ENCODE measurements around the gene PJVK. TPM values are rescaled to one million over a fixed set of nuclear protein-coding genes. Genes with fewer than 3 reads are reported as not detected.

Gene PJVK, protein sequence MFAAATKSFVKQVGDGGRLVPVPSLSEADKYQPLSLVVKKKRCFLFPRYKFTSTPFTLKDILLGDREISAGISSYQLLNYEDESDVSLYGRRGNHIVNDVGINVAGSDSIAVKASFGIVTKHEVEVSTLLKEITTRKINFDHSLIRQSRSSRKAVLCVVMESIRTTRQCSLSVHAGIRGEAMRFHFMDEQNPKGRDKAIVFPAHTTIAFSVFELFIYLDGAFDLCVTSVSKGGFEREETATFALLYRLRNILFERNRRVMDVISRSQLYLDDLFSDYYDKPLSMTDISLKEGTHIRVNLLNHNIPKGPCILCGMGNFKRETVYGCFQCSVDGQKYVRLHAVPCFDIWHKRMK
- 2.6 TPM for total RNA-seq (2021; ENCODE audit: unreplicated experiment)
- polyA plus RNA-seq (2012): 0.90 and 1.4 TPM in 2 replicates
- Bru-seq, nascent RNA: percentile 64 among the genes with signal in this experiment
- BruChase-seq, experiment 1, labeled RNA remaining after a 6-hour chase: percentile 67 among the genes with signal in this experiment
- percentile 62 among the genes with signal in this experiment for BruChase-seq, experiment 2, labeled RNA remaining after a 2-hour chase
- long read RNA-seq, partial matches to known transcripts: 0 of 1 reads
- long read RNA-seq, other reads (novel, unspliced or antisense): 1 of 1 reads

DNA sequence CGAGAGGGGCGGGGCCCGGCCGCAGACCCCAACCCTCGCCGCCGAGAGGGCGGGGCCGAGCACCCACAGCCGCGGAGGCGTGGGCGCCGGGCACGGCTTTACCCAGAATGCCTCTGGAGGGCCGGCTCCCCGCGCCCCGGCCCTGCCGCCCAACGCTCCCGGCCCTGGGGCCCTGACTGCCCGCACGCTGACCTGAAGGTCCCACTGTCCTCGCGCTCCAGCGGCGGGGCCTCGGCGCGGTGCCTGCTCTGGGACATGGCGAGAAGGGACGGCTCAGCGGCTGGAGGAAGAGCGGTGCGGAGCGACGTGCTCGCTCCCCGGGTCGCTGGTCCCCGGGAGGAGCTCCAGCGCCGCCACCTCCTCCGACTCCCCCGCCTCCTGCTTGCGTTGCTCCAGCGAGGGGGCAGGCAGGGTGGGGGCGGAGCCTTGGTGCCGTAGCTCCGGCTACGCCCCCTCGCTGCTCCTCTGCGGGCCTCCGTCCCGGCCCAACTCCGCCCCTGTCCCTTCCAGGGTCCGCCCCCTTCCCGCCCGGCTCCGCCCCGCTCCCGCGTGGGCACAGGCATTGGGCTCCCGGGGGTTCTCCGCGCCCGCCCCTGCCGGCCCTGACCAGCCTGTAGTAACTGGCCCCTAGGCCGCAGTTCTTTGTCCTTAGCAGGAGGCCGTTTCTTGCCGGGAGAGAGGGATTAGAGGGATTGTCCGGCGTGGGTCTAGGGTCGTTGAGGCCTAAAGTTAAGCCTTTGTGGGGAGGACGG, at the start of gene PJVK, which contains the start of gene PRKRA:
PJVK (plus strand) TSS at position 605 of the 752 bp plus-strand sequence. CDS start 2,032 bp downstream, outside the sequence.
PRKRA (minus strand) TSS at position 402 of the 752 bp plus-strand sequence; CDS start at position 257, 145 bp downstream.
- H2AFZ ChIP-seq (ENCODE audit: low read depth, low read length, poor library complexity, severe bottlenecking): no peak within 1 kb of the TSS

More for the DNA sequence above, at the start of gene PJVK, which contains the start of gene PRKRA:
- H3K9ac ChIP-seq (ENCODE audit: low read length): peak within 1 kb of the TSS; percentile 94
- no TSS peak for BruUV-seq (replicated peaks)
- peaks cover 12 to 20% of the 10 kb centered on the region in 2 experiments; a peak in 2 of 4 replicates for H3K4me1 ChIP-seq (ENCODE audit: control insufficient read depth in 1 of 2, insufficient read depth in 2 of 2, low read length in 2 of 2)
- H3K9me3 ChIP-seq (ENCODE audit: control insufficient read depth in 1 of 2, insufficient read depth in 1 of 2, low read depth in 1 of 2, low read length in 2 of 2): no peaks in the 10 kb centered on the region
- no peaks in the 10 kb centered on the region for H3K27me3 ChIP-seq (ENCODE audit: insufficient read depth, low read length)
- H3K36me3 ChIP-seq (ENCODE audit: control insufficient read depth in 1 of 2, insufficient read depth in 2 of 2, low read length in 2 of 2): peaks cover 12 to 15% of the 10 kb centered on the region in 2 experiments
- no peaks in the 10 kb centered on the region for H3K9me2 ChIP-seq (ENCODE audit: insufficient read depth)
- H3K79me2 ChIP-seq (ENCODE audit: insufficient read depth, low read length): peaks cover 37% of the 10 kb centered on the region
- H3K4me3 ChIP-seq (replicated peaks in 1 of 2; ENCODE audit: low read depth in 1 of 2, low read length in 2 of 2): peak within 1 kb of the TSS; percentile 72 to 93
- RAD21 ChIA-PET (ENCODE audit: low non-redundant PET in 1 of 2, low total read pairs in 2 of 2, uncharacterized antibody in 2 of 2, unreplicated experiment in 2 of 2): no interaction called here
- H3K27ac ChIP-seq (ENCODE audit: low read depth, low read length): peak within 1 kb of the TSS; percentile 86
- POLR2A ChIA-PET: interaction anchor here (0.8 to 1.5 kb wide), 7 partner anchors 10 to 37 kb away, joined by 3 to 5 read pairs (median 4); partner anchors contain the start of gene PLEKHA3
- 0 out of 2 replicates have a peak, but pooled peaks cover 5% of the 10 kb centered on the region for H4K20me1 ChIP-seq (ENCODE audit: insufficient read depth)
- intact Hi-C loops (cut with micrococcal nuclease): loop anchor here (1.0 kb wide), 1 partner anchor 27 kb away; the partner anchor contains the start of gene FKBP7
- DNase-seq (ENCODE audit: low read depth, low spot score): peak; percentile 91
- H3K4me2 ChIP-seq (ENCODE audit: low read length): peak within 1 kb of the TSS; percentile 94
- CTCF ChIA-PET: interaction anchor here (0.9 to 1.1 kb wide), 3 partner anchors 32 to 249 kb away, joined by 3 to 6 read pairs (median 3); no protein-coding TSS in a partner anchor
- TF ChIP-seq YY1 (IDR thresholded peaks at IDR 0.05; ENCODE audit: extremely low read depth, insufficient replicate concordance, low read depth, low read length): no peak
- TF ChIP-seq SIN3A (IDR thresholded peaks at IDR 0.05; ENCODE audit: low read depth): peak; percentile 72
- TF ChIP-seq EGR1 (IDR thresholded peaks at IDR 0.05; ENCODE audit: low read depth): peak; percentile 97
- TF ChIP-seq RAD21 (IDR thresholded peaks at IDR 0.05; ENCODE audit: low read depth): no peak
- TF ChIP-seq, protein P1, sequence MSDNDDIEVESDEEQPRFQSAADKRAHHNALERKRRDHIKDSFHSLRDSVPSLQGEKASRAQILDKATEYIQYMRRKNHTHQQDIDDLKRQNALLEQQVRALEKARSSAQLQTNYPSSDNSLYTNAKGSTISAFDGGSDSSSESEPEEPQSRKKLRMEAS (IDR thresholded peaks at IDR 0.05): peak; percentile 50
- peak; percentile 94 for TF ChIP-seq POLR2AphosphoS5 (IDR thresholded peaks at IDR 0.05; ENCODE audit: low read depth, low read length)
- no peak for TF ChIP-seq CBX3 (IDR thresholded peaks at IDR 0.05; ENCODE audit: low read depth)
- no peak for TF ChIP-seq ELF1 (IDR thresholded peaks at IDR 0.05; ENCODE audit: borderline replicate concordance, low read depth)
- TF ChIP-seq, protein P2, sequence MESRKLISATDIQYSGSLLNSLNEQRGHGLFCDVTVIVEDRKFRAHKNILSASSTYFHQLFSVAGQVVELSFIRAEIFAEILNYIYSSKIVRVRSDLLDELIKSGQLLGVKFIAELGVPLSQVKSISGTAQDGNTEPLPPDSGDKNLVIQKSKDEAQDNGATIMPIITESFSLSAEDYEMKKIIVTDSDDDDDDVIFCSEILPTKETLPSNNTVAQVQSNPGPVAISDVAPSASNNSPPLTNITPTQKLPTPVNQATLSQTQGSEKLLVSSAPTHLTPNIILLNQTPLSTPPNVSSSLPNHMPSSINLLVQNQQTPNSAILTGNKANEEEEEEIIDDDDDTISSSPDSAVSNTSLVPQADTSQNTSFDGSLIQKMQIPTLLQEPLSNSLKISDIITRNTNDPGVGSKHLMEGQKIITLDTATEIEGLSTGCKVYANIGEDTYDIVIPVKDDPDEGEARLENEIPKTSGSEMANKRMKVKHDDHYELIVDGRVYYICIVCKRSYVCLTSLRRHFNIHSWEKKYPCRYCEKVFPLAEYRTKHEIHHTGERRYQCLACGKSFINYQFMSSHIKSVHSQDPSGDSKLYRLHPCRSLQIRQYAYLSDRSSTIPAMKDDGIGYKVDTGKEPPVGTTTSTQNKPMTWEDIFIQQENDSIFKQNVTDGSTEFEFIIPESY (IDR thresholded peaks at IDR 0.05; ENCODE audit: extremely low read depth, insufficient replicate concordance, low read length): no peak
- TF ChIP-seq, protein P3, sequence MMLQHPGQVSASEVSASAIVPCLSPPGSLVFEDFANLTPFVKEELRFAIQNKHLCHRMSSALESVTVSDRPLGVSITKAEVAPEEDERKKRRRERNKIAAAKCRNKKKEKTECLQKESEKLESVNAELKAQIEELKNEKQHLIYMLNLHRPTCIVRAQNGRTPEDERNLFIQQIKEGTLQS (IDR thresholded peaks at IDR 0.05): no peak
- TF ChIP-seq, protein P4, sequence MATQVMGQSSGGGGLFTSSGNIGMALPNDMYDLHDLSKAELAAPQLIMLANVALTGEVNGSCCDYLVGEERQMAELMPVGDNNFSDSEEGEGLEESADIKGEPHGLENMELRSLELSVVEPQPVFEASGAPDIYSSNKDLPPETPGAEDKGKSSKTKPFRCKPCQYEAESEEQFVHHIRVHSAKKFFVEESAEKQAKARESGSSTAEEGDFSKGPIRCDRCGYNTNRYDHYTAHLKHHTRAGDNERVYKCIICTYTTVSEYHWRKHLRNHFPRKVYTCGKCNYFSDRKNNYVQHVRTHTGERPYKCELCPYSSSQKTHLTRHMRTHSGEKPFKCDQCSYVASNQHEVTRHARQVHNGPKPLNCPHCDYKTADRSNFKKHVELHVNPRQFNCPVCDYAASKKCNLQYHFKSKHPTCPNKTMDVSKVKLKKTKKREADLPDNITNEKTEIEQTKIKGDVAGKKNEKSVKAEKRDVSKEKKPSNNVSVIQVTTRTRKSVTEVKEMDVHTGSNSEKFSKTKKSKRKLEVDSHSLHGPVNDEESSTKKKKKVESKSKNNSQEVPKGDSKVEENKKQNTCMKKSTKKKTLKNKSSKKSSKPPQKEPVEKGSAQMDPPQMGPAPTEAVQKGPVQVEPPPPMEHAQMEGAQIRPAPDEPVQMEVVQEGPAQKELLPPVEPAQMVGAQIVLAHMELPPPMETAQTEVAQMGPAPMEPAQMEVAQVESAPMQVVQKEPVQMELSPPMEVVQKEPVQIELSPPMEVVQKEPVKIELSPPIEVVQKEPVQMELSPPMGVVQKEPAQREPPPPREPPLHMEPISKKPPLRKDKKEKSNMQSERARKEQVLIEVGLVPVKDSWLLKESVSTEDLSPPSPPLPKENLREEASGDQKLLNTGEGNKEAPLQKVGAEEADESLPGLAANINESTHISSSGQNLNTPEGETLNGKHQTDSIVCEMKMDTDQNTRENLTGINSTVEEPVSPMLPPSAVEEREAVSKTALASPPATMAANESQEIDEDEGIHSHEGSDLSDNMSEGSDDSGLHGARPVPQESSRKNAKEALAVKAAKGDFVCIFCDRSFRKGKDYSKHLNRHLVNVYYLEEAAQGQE (IDR thresholded peaks at IDR 0.05; ENCODE audit: low read depth): no peak
- TF ChIP-seq ZFX (IDR thresholded peaks at IDR 0.05): peak; percentile 89
- TF ChIP-seq EZH2 (IDR thresholded peaks at IDR 0.05): no peak
- peak; percentile 65 for TF ChIP-seq POLR2A (IDR thresholded peaks at IDR 0.05; ENCODE audit: borderline replicate concordance, extremely low read depth, insufficient read depth, insufficient read length)
- peak; percentile 92 for ATAC-seq
